ENCODE data around the gene CCDC141.

Gene CCDC141

GRCh38 chr2:178978667-178979066 is 71.3 kb downstream of the CCDC141 start:
- no peak for DNase-seq (ENCODE audit: low spot score)

DNA sequence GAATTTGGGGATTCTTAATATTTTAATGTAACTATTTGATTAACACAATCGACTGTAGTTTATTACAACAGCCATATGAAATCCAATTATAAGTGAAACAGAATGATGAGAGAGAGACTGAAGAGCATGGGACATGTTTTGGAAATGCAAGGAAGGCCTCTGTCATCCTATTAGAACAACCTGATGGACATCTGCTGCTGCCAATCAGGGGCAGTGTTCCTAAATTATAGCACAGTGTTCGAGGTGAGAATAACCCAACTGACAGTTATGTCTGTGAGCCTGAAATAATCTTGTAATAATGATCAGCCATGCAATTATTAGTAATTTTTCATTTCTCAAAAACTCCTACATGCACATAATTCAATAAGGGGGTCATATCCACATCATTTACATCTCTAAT is 73.6 kb downstream of the CCDC141 start:
- DNase-seq (ENCODE audit: low spot score): no peak

DNA sequence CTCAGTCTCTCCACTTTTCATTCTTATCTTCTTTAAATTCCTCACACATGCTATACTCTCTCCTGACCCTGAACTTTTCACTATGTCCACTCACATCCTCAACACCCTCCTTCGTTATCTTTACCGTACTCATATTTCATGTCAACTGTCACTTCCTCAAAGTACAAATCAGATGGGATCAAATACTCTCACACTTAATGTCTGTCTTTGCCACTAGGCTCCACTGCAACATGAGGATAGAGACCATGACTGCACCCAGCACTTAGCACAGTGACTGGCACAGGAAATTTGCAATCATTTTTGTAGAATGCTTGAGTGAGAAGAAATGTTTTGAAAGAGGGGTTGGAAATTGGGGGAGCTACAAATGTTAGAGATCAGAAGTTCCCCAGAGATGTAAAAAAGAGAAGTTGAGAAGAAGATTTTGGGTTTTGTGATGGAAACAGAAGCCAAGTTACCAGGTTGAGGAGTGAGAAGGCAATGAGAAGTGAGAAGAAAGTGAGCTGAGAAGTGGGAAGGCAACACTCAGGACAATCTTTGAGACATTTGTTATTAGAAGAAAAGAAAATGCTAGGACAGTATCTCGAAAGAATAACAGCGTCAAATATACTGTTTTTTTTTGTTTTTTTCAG is 87.0 kb downstream of the CCDC141 start:
- DNase-seq (ENCODE audit: low spot score): no peak

DNA sequence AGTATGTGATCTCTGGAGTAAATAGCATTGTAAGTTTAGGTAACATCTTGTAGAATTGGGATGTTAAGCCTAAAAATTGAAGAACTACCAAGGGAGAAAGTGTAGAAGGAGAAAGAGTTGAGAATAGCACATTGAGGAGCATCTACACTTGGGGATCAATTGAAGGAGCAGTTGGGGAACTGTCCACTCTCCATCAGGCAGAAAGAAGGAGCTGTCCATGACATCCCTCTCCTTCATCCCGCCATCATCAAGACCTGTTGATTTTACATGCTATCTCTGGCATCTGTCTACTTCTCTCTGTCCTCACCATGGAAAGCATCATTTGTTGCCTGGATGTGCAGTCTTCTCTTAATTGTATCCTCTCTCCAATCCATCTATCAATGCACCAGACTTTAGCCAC is 87.8 kb downstream of the CCDC141 start:
- DNase-seq (ENCODE audit: low spot score): no peak

GRCh38 chr2:178954049-178954448 is 95.9 kb downstream of the CCDC141 start:
- DNase-seq (ENCODE audit: low spot score): no peak

DNA sequence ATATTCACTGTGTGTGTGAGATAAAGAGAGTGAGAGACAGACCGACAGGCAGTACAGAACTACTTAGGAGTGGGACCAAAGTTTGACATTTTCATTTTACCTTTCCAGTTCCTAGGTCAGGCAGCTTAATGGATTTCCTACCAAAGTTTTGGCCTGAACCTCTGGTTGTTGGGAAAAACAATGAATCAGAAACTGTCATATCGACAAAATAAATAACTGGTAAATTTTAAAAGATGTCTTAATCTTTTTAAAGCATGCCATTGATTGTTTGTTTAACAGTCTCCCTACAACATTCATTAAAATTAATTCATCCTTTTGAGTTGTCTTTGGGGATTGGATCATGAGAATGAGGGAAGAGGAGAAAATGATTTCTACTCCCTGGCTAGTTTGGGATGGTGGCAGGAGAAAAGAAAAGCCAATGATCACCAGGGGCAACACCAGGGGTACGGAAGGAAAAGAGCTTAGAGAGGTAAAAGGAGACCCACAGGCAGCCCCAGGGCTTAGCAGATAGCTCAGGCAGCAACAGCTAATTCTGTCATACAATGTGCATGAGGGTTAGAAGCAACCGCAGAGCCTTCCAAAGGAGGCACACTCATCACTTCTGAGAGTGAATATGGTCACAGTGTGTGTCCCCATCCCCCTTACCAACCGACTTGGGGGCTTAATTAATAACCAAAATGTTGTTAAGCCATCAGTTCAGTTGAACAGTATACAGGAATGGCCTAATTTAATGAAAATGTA is 98.5 kb downstream of the CCDC141 start:
- no peak for DNase-seq (ENCODE audit: low spot score)

- DNase-seq (ENCODE audit: low spot score): no peak
These were observed 100.4 kb downstream of the CCDC141 start for GRCh38 chr2:178949584-178949983.

DNA sequence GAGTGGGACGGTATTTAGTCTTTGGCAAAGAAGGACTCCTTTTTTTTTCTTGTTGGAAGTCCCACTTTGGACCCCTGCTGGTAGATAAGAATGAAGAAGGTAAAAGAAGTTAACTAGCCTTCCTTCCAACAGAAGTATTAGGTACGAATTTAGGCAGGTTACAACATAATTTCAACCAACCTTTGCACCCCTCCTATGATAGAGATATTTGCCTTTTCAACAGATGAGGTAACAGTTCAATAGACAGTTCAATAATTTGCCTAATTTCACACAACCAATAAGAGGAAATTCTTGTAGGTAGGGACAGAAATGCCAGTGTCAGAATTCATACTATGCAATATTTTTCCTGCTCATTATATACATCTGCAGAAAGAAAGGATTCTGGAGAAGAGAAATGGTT is 100.8 kb downstream of the CCDC141 start:
- DNase-seq (ENCODE audit: low spot score): no peak

GRCh38 chr2:178947006-178947405 is 102.9 kb downstream of the CCDC141 start:
- DNase-seq (ENCODE audit: low spot score): no peak

GRCh38 chr2:178946494-178946893 is 103.4 kb downstream of the CCDC141 start:
- no peak for DNase-seq (ENCODE audit: low spot score)

DNA sequence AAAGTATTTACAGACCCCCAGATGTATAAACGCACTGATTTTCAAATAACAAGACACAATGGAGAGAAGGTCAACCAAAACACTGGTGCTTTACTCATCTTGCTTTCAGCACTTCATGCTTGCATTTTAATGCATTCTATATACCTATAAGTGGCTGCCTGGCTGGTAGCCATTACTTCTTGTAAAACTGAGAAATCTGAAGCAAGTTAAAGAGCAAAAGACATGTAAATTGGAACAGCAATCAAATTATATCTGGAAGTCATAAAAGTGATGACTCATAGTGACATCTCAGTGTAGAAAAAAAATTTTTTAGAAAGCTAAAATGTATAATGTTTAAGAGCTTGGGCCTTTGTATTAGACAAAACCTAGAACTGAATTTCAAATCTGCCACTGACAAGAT is 106.2 kb downstream of the CCDC141 start:
- DNase-seq (ENCODE audit: low spot score): no peak

GRCh38 chr2:178934571-178934970 is 115.4 kb downstream of the CCDC141 start:
- DNase-seq (ENCODE audit: low spot score): no peak

- no peak for DNase-seq (ENCODE audit: low spot score)
These were observed 116.4 kb downstream of the CCDC141 start for GRCh38 chr2:178933493-178933892.

DNA sequence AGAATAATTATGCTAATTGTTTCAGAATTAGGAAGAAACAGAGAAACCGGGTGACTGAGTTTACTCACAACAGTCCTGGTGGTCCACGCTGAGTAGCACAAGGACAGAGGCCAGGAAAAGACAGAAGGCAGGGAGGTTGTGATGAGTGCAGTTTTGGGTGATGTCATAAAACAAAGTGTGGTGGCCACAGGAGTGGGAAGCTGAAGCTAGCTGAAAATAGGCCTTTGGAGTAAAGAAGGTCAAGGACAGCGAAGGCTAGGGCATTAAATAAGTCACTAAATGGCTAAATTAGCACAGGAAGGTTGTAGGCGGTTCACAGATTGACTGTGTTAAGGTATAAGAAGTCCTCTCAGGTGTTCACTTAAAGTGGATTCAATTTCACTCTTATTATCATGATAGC is 121.9 kb downstream of the CCDC141 start:
- no peak for DNase-seq (ENCODE audit: low spot score)

GRCh38 chr2:178927173-178927572 is 122.8 kb downstream of the CCDC141 start:
- no peak for DNase-seq (ENCODE audit: low spot score)

GRCh38 chr2:178924817-178925216 is 125.1 kb downstream of the CCDC141 start:
- DNase-seq (ENCODE audit: low spot score): no peak

GRCh38 chr2:178923546-178923945 is 126.4 kb downstream of the CCDC141 start:
- DNase-seq (ENCODE audit: low spot score): no peak

GRCh38 chr2:178920916-178921513 is 128.9 kb downstream of the CCDC141 start:
- no peak for DNase-seq (ENCODE audit: low spot score)

- DNase-seq (ENCODE audit: low spot score): no peak
These were observed 132.4 kb downstream of the CCDC141 start for GRCh38 chr2:178917555-178917954.

DNA sequence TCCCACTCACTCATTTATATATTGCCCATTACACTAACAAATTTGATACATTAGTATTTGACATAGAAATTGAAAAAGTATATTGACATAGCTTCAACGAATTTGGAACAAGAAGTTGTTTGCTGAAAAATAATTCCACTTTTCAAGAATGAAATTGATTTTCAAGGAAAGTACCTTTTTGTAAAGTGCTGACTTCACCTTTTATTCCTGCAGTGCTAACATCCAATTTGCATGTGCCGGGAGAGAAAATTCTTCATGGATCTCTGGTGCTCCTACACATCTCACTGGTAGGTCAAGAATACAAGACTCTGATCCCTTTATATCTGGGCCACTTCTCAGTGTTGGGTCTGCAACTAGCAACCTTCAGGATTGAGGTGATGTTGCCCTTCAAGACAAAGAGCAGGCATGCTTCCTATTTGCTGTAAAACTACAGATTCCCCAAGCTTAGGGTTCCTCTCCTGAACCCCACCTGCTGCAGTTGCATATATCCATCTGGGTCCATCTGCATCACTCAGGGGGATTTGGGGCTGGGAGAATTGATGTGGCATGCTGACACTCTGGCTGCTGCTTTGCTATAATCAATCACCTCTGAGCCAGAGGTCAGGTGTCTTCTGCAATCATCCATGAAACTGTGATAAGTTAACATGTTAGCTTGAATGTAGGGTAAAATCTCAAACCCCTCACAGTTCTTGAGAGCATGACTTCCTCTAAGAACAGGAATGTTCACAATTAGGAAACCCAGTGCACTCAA is 134.3 kb downstream of the CCDC141 start:
- DNase-seq (ENCODE audit: low spot score): no peak

- DNase-seq (ENCODE audit: low spot score): peak; percentile 54
These were observed 135.6 kb downstream of the CCDC141 start for GRCh38 chr2:178914259-178914849.

DNA sequence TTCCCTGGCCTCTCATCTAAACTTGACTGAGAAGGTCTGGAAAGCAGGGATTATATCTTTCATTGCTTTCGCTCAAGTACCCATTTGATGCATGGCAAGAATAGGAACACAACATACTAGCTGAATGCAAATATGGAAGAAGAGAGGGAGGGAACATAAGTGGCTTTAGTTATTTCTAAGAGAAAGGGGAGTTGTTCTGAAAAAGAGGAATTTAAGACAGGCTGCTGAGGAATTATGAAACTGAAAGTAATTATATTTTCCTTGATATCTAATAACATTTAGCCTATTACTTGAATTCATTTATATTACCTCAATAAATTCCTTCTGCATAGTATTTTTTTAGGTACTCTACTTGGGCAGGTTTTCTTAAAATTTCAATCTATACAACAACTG is 136.9 kb downstream of the CCDC141 start:
- DNase-seq (ENCODE audit: low spot score): no peak

Data from COLO829 (cell line).